Right atrium auricular region (tissue), 2 donors: Measurements from ENCODE around the gene MXD1. TPM values are rescaled to one million over a fixed set of nuclear protein-coding genes. Genes with fewer than 3 reads are reported as not detected.
"Not testable (repeated sequence)": the region's sequence is repeated elsewhere in the genome, so short reads cannot be mapped to it uniquely, and the experiment has no call there.

Experiments used
- DNase-seq: peaks from one replicate; pipeline ENCODE4 v3.0.0-alpha.2; 2019; ENCODE audit warnings: low spot score
- H3K27ac ChIP-seq, 2 donors: fragments of 200-600 bp; sonication (generic); 1 replicate in 1 of 2; 2 replicates in 1 of 2; pipeline ENCODE4 v1.5.1; 2016 to 2019
- H3K27me3 ChIP-seq, 2 donors: fragments of 200-600 bp; sonication (generic); one replicate each; pipeline versions ENCODE4 v1.5.1 to v1.6.0; 2017 to 2019
- H3K36me3 ChIP-seq: fragments of 200-600 bp; sonication (generic); one replicate; pipeline ENCODE4 v1.5.1; 2016
- H3K4me1 ChIP-seq, 2 donors: fragments of 200-600 bp; sonication (generic); one replicate each; pipeline versions ENCODE4 v1.5.1 to v1.6.0; 2017 to 2019
- H3K4me3 ChIP-seq, 2 donors: fragments of 200-600 bp; sonication (generic); 1 replicate in 1 of 2; 2 replicates in 1 of 2; pipeline ENCODE4 v1.5.1; 2017 to 2019; ENCODE audit warnings: mild to moderate bottlenecking in 1 of 2, moderate library complexity in 1 of 2
- H3K9me3 ChIP-seq, 2 donors: fragments of 200-600 bp; sonication (generic); one replicate each; pipeline ENCODE4 v1.5.1; 2019
- total RNA-seq, 2 donors: library from RNA; depleted of rRNA; stranded (reverse); fragments of >200 nt; gene quantifications; one replicate each; pipeline ENCODE4 v1.1.0, GENCODE V29; 2016
- TF ChIP-seq, protein P1 (sequence below), 2 donors: fragments of 200-600 bp; sonication (generic); IDR thresholded peaks; one replicate each; pipeline ENCODE4 v1.5.1; 2019; ENCODE audit warnings: antibody characterized with exemption in 2 of 2

Gene MXD1
- total RNA-seq, 2 donors from 2014 or later = 4.4 to 4.7 TPM

DNA sequence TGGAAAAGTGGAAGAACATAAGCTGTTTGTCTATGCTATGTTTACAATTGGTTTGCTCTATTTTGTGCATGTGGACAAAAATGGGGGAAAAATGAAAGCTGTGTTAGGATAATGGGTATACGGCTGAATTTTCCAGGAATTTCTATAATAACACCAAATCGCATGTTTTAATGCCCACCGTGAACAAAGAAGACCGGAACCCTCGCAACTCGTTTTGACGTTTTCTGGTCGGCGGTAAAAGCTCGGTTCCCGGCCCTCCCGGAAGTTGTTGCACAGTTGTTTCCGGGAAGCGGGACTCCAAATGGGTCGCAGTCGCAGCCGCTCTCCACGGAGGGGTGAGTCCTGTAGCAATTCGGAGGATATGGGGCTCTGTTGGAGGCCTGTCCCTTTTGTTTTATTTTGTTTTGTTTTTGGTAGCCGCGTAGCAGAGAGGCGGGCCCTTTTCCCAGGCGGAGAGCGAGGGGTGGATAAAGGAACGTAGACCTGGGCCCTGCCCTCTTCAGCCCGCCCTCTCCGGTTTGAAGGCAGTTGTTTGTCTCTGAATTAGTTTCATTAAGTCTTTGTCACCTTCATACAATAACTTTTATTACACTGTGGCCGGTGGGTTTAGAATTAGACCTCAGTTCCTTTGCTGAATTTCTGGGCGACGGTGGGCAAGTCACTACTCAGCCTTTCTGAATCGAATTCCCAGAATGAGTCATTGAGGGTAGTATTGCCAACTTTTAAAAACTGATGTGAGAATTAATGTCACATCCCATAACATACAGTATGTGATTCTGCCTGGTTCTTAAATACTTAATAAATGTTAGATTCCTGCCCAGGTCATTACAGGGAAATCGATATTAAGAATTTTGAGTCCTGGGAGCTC, 21.0 kb upstream of the MXD1 start, which contains the start of gene SNRNP27:
TSS of gene SNRNP27 (plus strand) at position 273 of the 868 bp plus-strand sequence. CDS start at position 302, 29 bp downstream.
- no peaks in the 10 kb centered on the region for H3K9me3 ChIP-seq
- H3K27me3 ChIP-seq = no peaks in the 10 kb centered on the region
- H3K36me3 ChIP-seq = peaks cover 22% of the 10 kb centered on the region
- peak; percentile 83 for DNase-seq
- TF ChIP-seq, protein P1, sequence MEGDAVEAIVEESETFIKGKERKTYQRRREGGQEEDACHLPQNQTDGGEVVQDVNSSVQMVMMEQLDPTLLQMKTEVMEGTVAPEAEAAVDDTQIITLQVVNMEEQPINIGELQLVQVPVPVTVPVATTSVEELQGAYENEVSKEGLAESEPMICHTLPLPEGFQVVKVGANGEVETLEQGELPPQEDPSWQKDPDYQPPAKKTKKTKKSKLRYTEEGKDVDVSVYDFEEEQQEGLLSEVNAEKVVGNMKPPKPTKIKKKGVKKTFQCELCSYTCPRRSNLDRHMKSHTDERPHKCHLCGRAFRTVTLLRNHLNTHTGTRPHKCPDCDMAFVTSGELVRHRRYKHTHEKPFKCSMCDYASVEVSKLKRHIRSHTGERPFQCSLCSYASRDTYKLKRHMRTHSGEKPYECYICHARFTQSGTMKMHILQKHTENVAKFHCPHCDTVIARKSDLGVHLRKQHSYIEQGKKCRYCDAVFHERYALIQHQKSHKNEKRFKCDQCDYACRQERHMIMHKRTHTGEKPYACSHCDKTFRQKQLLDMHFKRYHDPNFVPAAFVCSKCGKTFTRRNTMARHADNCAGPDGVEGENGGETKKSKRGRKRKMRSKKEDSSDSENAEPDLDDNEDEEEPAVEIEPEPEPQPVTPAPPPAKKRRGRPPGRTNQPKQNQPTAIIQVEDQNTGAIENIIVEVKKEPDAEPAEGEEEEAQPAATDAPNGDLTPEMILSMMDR (IDR thresholded peaks at IDR 0.05) = no peak
- H3K4me1 ChIP-seq = peaks cover 0 to 13% of the 10 kb centered on the region in 2 donors
- H3K27ac ChIP-seq = peak within 1 kb of the TSS; percentile 69 to 86
- H3K4me3 ChIP-seq = peak within 1 kb of the TSS; percentile 71 to 79

DNA sequence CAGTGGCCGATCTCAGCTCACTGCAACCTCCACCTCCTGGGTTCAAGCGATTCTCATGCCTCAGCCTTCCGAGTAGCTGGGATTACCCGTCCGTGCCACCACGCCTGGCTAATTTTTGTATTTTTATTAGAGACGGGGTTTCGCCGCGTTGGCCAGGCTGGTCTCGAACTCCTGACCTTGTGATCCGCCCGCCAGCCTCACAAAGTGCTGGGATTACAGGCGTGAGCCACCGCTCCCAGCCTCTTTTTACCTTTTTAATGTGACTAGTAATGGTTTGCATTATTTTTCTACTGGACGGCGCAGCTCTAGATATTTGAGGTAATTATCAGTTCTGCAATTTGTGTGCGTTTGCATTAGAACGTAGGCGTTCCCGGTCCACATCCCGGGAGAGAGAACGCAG, 20.2 kb upstream of the MXD1 start:
- not testable (repeated sequence) for H3K27me3 ChIP-seq, DNase-seq, H3K9me3 ChIP-seq
- Histone ChIP-seq H3K27ac (peak overlapping the region; percentile 69 to 86), H3K36me3 (peaks cover 31% of the 10 kb centered on the region), H3K4me3 (peak overlapping the region; percentile 71 to 79), H3K4me1 (peaks cover 0 to 13% of the 10 kb centered on the region in 2 donors)

DNA sequence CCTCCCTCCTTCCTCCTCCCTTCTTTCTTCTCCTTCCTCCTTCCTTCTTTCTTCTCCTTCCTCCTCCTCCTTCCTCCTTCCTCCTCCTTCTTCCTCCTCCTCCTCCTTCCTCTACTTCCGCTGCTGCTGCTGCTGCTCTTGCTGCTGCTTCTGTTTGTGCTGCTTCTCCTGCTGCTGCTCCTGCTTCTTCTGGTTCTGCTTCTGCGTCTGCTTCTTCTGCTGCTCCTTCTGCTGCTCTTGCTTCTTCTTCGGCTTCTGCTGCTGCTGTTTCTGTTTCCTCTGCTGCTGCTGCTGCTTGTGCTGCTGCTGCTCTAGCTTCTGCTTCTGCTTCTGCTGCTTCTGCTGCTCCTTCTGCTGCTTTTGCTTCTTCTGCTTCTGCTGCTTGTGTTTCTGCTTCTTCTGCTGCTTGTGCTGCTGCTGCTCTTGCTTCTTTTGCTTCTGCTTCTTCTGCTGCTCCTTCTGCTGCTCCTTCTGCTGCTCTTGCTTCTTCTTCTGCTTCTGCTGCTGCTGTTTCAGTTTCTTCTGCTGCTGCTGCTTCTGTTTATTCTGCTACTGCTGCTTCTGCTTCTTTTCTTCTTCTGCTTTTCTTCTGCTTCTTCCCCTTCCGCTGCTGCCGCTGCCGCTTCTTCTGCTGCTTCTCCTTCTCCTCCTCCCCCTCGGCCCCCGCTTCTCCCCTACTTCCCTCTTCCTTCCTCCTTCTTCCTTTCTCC, 12.5 kb upstream of the MXD1 start:
- DNase-seq = no peak
- H3K27ac ChIP-seq = no peak overlapping the region
- TF ChIP-seq, protein P1 (IDR thresholded peaks at IDR 0.05) = no peak
- no peak overlapping the region for H3K4me3 ChIP-seq
- no peaks in the 10 kb centered on the region for H3K27me3 ChIP-seq
- H3K4me1 ChIP-seq = no peaks in the 10 kb centered on the region
- H3K9me3 ChIP-seq = no peaks in the 10 kb centered on the region
- H3K36me3 ChIP-seq = peaks cover 62% of the 10 kb centered on the region

DNA sequence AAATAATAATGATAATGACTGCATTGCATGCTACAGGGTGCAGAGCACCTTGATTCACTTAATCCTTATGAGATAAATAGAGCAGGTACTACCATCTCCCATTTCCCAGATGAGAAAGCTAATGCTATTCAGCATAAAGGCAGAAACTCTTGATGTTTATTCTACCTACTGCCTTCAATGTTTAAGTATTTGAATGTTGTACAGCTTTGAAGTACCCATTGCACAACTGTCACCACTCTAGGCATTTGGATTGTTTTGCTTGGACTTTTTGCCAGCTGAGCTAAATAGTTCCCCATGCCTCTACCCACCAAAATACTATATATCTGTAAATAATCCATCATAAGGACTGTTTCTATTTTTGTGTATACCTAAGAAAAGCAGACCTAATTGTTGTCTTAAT, 7.7 kb upstream of the MXD1 start:
- TF ChIP-seq, protein P1 (IDR thresholded peaks at IDR 0.05) = no peak
- DNase-seq = no peak

DNA sequence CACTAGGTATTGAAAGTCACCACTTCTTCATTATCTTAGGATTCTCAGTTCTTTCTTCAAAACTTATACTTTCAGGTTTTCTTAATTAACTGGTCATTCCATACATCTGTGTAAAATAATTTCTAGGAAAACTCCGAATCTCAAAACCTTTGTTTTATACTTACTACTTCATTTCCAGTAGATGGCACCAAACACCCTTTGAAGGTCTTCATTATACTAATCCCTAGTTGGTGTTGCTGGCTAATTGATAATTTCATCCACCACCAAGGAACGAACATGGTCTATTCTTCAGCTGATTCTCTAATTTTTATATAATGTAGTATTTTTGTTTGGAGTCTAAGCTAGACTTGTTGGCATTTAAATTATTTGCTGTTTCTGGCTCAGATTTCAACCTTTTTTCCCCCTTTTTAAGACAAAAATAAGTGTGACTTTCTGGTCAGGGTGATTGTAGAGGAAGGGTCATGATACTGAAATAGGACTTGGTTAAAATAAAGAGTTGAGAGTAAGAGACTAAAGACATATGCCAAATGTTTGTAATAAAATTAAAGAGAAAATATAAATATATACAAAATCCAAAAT, 2.8 kb upstream of the MXD1 start:
- no peak overlapping the region for H3K4me3 ChIP-seq
- H3K9me3 ChIP-seq = no peaks in the 10 kb centered on the region
- DNase-seq = no peak
- H3K27me3 ChIP-seq = no peaks in the 10 kb centered on the region
- peaks cover 19% of the 10 kb centered on the region for H3K36me3 ChIP-seq
- TF ChIP-seq, protein P1 (IDR thresholded peaks at IDR 0.05) = peak; percentile 52 to 70
- H3K4me1 ChIP-seq = peaks cover 0 to 21% of the 10 kb centered on the region in 2 donors
- peak overlapping the region; percentile 35 to 62 for H3K27ac ChIP-seq

More for the DNA sequence above, 7.7 kb upstream of the MXD1 start:
- Histone ChIP-seq H3K27ac (no peak overlapping the region), H3K27me3 (no peaks in the 10 kb centered on the region), H3K4me1 (no peaks in the 10 kb centered on the region), H3K4me3 (no peak overlapping the region), H3K9me3 (no peaks in the 10 kb centered on the region), H3K36me3 (peaks cover 47% of the 10 kb centered on the region)
